GM19452 (cell line): ENCODE measurements around the gene APCDD1L.
"Not testable (repeated sequence)": the region's sequence is repeated elsewhere in the genome, so short reads cannot be mapped to it uniquely, and the experiment has no call there.

Experiments
- ATAC-seq: cut with Tn5 transposase; IDR thresholded peaks from one replicate; pipeline ENCODE4 v1.9.1; 2021; ENCODE audit not compliant: unreplicated experiment

Gene APCDD1L

GRCh38 chr20:58418949-58419748, 96.0 kb downstream of the APCDD1L start:
- no peak for ATAC-seq

GRCh38 chr20:58417438-58417837, 97.8 kb downstream of the APCDD1L start:
- ATAC-seq, result no peak

- no peak for ATAC-seq
Observed at GRCh38 chr20:58416835-58417234, 98.4 kb downstream of the APCDD1L start.

- no peak for ATAC-seq
Observed at GRCh38 chr20:58416057-58416456, 99.1 kb downstream of the APCDD1L start.

- ATAC-seq, result not testable (repeated sequence)
Observed at GRCh38 chr20:58414786-58415185, 100.4 kb downstream of the APCDD1L start.

GRCh38 chr20:58414216-58414615, 101.0 kb downstream of the APCDD1L start:
- ATAC-seq, result not testable (repeated sequence)
